ENCODE measurements around the gene AFG3L2. TPM values are rescaled to one million over a fixed set of nuclear protein-coding genes. Genes with fewer than 3 reads are reported as not detected.

AFG3L2 gene
- total RNA-seq, 1 experiment from 2014 or later: 73.5 TPM

DNA sequence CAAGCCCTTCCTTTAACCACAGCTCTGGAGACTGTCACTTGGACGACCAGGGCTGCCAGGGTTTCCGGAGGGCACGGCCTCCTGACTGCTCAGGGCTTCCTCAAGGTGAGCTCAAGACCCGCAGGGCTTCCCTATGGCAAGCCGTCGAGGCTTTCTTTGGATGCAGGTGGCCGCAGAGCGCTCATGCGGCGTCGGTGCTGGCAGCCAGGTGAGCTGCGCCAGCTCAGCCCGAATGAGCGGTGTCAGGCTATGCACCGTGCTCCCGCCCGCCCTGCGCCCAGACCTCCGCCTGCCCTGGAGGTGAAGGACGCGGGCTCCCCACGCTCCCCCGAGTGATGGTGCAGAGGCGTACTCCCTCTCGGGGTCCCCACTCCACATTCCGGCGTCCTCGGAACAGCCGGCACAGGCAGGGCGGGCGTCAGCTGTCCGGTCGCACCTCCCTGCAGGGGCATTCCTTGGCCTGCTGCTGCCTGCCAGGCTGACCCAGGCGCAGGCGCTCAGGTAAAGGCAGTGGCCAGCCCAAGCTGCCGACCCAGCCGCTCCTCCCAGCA is 89.8 kb downstream of the AFG3L2 start:
- no peak overlapping the region for H2BK5ac ChIP-seq (ENCODE audit: insufficient read length, low read length)
- H4K5ac ChIP-seq (ENCODE audit: insufficient read length, low read depth, low read length): no peak overlapping the region
- H3K9me3 Mint-ChIP-seq: no peaks in the 10 kb centered on the region; a peak in 1 of 5 replicates
- peaks cover 25% of the 10 kb centered on the region in 2 experiments for H3K4me1 Mint-ChIP-seq
- H3K23me2 ChIP-seq (ENCODE audit: insufficient read length, low read depth, low read length, poor library complexity, severe bottlenecking): peaks cover 14% of the 10 kb centered on the region
- H4K8ac ChIP-seq (replicated peaks; ENCODE audit: insufficient read length, low read depth, low read length): no peak overlapping the region
- H3K27me3 ChIP-seq (ENCODE audit: insufficient read depth, low read length): no peaks in the 10 kb centered on the region; the same call in 1 of the 2 replicates
- DNase-seq: peak; percentile 76
- no peak overlapping the region; the same call in 1 of the 2 replicates for H3K14ac ChIP-seq (ENCODE audit: insufficient read depth, low read length)
- no peaks in the 10 kb centered on the region for H3K79me1 ChIP-seq (ENCODE audit: insufficient read depth, low read depth, low read length, poor library complexity, severe bottlenecking)
- H3K4me3 Mint-ChIP-seq: peak overlapping the region; percentile 77 to 88
- H3K79me2 ChIP-seq (ENCODE audit: insufficient read depth, low read length): no peaks in the 10 kb centered on the region
- no peak overlapping the region for H2BK20ac ChIP-seq (ENCODE audit: low read depth, low read length, poor library complexity, severe bottlenecking)
- no peaks in the 10 kb centered on the region for H4K20me1 ChIP-seq (ENCODE audit: control insufficient read depth, insufficient read depth, insufficient read length)
- no peak overlapping the region for H2AK5ac ChIP-seq (ENCODE audit: insufficient read length, low read length)
- no peak overlapping the region for H2BK12ac ChIP-seq (ENCODE audit: insufficient read length, low read depth, low read length)
- WGBS (ENCODE audit: extremely low coverage, insufficient read length, low lambda C conversion rate): no CpG with 5 or more reads among the region's 37 CpGs
- H3K27ac ChIP-seq (ENCODE audit: insufficient read length, low read depth, low read length): no peak overlapping the region
- peak overlapping the region; percentile 2 for H3K18ac ChIP-seq (ENCODE audit: insufficient read length, low read depth, low read length)
- no peak overlapping the region for H3K27ac Mint-ChIP-seq
- no peak overlapping the region for H3K4ac ChIP-seq (ENCODE audit: low read depth, low read length)
- H3K4me1 ChIP-seq (ENCODE audit: insufficient read depth, low read length): no peaks in the 10 kb centered on the region
- H3K27me3 Mint-ChIP-seq (ENCODE audit: low read depth): peaks cover 53% of the 10 kb centered on the region
- H3K36me3 Mint-ChIP-seq (ENCODE audit: insufficient read depth in 1 of 3, low read depth in 3 of 3): no peaks in the 10 kb centered on the region
- H3K4me2 ChIP-seq (ENCODE audit: insufficient read depth, insufficient read length, low read length): peak overlapping the region; percentile 77
- TF ChIP-seq, protein P1, sequence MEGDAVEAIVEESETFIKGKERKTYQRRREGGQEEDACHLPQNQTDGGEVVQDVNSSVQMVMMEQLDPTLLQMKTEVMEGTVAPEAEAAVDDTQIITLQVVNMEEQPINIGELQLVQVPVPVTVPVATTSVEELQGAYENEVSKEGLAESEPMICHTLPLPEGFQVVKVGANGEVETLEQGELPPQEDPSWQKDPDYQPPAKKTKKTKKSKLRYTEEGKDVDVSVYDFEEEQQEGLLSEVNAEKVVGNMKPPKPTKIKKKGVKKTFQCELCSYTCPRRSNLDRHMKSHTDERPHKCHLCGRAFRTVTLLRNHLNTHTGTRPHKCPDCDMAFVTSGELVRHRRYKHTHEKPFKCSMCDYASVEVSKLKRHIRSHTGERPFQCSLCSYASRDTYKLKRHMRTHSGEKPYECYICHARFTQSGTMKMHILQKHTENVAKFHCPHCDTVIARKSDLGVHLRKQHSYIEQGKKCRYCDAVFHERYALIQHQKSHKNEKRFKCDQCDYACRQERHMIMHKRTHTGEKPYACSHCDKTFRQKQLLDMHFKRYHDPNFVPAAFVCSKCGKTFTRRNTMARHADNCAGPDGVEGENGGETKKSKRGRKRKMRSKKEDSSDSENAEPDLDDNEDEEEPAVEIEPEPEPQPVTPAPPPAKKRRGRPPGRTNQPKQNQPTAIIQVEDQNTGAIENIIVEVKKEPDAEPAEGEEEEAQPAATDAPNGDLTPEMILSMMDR (conservative IDR thresholded peaks at IDR 0.05): no peak
- H4K91ac ChIP-seq (ENCODE audit: insufficient read length, low read depth, low read length): no peak overlapping the region
- H3T11ph ChIP-seq (ENCODE audit: low read length): no peak overlapping the region
- no peak overlapping the region for H3K56ac ChIP-seq (ENCODE audit: insufficient read length, low read depth, low read length)
- H3K23ac ChIP-seq (ENCODE audit: insufficient read length, low read depth, low read length): no peak overlapping the region
- no peak overlapping the region for H2BK15ac ChIP-seq (ENCODE audit: low read depth, low read length)
- H3K9me3 ChIP-seq (ENCODE audit: control insufficient read depth, low read depth, low read length): no peaks in the 10 kb centered on the region
- H2AFZ ChIP-seq (ENCODE audit: low read length): no peak overlapping the region
- H3K9ac ChIP-seq (ENCODE audit: extremely low read depth, insufficient read length, low read length): no peak overlapping the region
- no peak overlapping the region for H2BK120ac ChIP-seq (ENCODE audit: low read depth, low read length, poor library complexity, severe bottlenecking)
